Jurkat, Clone E6-1 (cell line): Measurements from ENCODE around the gene TNC. TPM values are rescaled to one million over a fixed set of nuclear protein-coding genes. Genes with fewer than 3 reads are reported as not detected.

ENCODE experiments used
- DNase-seq: peaks from one replicate; pipeline ENCODE4 v3.0.0-alpha.2; 2011; ENCODE audit warnings: low read depth, low spot score
- H3K4me3 ChIP-seq: 2 replicates; pipeline ENCODE4 v1.5.1; 2011; ENCODE audit warnings: mild to moderate bottlenecking, low read length, control low read depth, moderate library complexity
- polyA plus RNA-seq: library from polyadenylated mRNA; unstranded; fragments of >200 nt; gene quantifications from one replicate; pipeline ENCODE4 v1.2.1, GENCODE V29; 2012; ENCODE audit warnings: missing spikeins; ENCODE audit not compliant: insufficient read length, insufficient read depth

The TNC gene
- not detected for polyA plus RNA-seq

DNA sequence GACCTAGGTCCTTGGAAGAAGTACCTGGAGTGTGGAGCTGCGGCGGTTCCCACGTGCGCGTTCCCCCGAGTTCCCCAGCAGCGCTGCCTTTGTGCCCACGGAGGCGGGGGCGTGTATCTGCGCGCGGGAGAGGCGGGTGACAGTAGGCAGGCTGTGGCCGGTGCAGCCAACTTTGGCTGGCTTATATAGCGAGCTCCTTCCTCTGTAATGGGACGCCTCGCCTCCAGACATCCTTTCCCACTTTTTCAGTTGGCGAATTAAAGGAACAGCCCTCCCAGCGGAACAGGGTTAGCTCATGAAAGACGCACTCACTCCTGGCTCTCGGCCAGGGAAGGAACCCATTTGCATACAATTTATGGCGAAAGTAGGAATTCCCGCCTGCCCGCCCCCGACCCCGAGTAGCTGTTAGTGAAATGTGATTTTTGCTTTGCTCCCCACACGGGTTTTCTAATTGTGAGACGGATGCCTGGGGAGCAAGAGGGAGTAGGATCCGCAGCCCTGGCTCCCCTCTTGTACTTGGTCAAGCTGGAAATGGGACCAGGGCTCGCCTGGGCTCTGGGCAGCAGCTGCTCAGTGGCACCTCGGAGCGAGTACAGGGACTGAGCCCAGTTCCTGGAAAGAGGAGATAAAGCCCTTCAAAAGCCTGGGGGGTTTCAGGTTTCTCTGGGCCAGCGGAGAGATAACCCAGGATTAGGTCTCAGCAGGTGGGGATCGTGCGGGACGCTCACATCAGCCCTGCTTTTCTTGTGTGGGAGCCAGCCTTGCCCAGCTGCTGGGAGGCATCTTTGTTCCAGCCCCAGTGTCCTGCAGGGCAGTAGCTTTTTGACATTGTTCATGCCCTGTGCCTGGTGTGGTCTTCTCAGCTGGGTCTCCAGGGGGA, at the start of gene TNC:
TNC (minus strand) TSS at position 159 of the 880 bp plus-strand sequence. CDS start 27,139 bp downstream, outside the sequence.
- no peak for DNase-seq
- H3K4me3 ChIP-seq, result no peak within 1 kb of the TSS

DNA sequence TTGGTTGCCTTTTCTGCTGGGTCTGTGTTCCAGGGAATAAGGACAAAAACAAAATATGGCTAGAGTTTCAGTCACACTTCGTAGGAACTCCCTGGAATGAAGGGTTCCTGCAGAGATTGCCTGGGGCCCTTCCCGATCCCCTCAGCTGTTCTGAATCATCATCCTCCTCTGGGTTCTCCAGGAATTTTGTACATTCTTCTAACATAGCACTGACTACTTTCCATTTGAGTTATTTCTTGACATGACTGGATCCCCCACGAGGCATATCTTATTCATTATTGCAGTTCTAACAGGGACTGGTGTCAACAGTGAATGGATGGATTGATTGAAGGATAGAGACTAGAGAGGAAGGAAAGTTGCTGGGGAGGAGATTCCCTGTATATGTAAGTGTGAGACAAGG, 49.2 kb upstream of the TNC start:
- H3K4me3 ChIP-seq, result no peak overlapping the region
- DNase-seq, result no peak

DNA sequence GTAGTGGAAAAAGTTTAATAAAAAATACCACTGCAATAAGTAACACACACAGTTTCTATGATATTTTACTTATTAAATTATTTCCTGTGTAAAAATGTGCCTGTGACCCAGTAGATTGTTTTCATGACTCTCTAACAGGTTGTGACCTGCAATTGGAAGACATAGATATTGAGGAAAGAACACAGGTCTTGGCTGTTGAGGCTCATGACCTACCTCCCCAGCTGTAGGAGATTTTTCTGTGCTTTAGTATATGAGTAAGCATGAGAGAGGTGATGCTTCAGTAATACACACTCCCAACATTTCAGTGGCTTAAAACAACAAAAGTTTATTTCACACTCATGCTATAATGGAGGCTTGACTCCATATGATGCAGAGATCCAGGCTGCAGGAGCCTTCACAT, 47.3 kb upstream of the TNC start:
- no peak for DNase-seq
- H3K4me3 ChIP-seq, result no peak overlapping the region

DNA sequence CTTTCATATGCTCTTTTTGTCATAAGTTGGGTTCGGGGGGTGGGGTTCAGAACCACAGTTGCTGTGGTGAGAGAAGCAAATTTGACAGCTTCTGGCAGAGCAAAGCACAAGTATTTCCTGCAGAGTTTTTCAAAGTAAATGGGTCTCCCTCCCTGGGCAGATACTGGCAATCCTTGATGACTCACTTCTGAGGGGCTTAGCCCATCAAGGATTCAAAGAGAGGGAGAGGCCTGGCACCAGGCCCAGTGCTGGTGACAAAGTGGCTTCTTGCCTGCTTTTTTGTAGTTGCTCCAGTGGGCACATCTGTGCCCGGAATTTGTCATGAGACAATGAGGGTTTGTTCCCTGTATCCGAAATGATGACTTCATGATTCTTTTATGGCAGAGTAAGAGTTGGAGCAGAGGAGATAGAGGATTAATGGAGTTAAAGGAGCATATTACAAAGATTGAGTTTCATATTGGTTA, 46.6 kb upstream of the TNC start:
- no peak for DNase-seq
- H3K4me3 ChIP-seq, result no peak overlapping the region

DNA sequence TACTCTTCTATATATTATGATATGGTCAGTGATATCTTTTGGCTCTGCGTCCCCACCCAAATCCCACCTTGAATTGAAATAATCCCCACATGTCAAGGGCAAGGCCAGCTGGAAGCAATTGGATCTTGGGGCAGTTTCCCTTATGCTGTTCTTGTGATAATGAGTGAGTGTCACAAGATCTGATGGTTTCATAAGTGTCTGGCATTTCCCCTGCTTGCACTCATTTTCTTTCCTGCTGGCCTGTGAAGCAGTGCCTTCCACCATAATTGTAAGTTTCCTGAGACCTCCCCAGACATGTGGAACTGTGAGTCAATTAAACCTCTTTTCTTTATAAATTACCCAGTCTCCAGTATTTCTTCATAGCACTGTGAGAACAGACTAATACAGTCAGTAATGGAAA, 45.0 kb upstream of the TNC start:
- DNase-seq, result no peak
- no peak overlapping the region for H3K4me3 ChIP-seq

DNA sequence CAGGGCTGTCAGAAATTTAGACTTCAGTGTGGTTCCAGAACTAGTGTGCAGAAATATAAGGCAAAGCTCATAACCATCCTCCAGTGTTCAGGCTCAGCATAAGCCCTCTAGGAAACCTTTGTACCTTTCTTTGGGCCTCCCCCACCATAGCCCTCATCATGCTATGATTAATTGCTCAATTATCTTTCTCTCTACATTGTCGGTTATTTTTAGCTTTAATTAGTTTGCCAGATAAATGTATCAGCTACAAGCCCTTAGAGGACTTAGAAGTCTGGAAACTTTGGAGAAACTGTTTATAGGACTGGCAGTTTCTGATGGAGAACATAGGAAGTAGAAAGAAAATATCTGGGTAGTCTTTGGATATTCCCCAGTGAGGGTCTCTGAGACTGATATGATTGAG, 43.5 kb upstream of the TNC start:
- no peak overlapping the region for H3K4me3 ChIP-seq
- no peak for DNase-seq

DNA sequence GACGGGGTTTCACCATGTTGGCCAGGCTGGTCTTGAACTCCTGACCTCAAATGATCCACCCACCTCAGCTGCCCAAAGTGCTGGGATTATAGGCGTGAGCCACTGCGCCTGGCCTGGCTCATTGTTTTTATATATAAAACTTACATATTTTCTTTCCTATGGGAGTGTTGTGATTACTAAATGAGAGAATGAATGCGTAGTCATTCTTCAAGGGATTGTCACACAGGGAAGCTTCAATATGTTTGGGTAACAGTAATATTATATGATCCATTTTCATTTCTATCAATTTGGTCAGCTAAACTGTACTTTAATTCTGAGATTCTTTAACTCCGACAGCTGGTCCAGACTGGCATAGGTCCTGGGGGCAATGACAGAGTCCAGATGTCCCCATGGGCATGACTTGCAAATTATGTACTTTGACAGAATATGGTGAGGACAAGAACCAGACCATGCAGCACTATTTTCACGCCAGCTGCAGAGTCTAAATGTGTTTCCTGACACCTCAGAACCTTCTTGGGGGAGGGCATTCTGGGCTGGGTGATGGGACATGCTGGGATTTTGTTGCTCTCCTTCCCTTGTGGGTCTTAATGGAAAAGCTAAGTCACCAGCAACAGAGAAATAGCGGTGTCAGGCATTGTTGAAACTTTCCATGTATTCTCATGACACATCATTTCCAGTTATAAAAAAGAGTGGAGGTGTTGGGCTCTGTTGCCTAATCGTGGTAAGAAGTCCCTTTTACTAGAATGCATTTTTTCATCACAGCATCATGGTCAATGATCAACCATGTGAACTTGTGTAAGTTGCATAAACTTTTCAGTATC, 40.9 kb upstream of the TNC start:
- DNase-seq, result no peak

DNA sequence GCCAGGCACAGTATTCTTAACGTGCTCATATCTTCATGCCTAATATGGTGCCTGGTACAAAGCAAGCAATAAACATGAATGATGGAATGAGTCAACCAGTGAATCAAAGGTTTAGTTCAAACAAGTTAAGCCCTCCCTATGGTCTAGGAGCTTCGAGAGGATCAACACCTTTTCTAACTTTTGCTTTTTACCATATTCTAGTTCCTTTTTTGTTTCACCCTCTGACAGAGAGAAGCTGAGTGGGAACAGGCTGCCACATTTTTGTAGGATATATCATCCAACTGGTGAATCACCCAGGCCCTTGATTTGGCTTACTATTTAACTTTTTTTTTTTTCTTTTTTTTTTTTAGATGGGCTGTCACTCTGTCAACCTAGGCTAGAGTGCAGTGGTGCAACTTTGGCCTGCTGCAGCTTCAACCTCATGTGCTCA, 39.3 kb upstream of the TNC start:
- DNase-seq, result no peak

More for the DNA sequence above, 40.9 kb upstream of the TNC start:
- no peak overlapping the region for H3K4me3 ChIP-seq

DNA sequence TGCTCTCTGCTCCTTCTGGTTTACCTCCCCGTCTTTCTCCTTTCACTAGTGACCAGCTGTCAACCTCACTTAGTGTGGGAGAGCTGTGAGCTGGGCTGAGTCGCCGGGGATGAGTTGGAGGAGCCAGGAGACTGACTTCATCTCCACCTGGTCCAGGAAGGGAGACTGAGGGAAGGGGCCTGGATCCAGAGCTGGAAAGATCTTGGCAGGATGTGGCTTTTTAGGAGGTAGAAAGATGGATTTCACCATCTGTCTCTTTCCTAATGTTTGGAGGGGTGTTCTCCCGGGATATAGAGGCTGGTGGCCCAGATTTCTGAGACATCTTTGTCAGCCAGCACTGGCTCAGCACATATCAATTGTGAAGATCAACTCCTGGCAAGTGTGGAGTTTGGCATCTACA, 37.1 kb upstream of the TNC start:
- no peak for DNase-seq

More for the DNA sequence above, 39.3 kb upstream of the TNC start:
- H3K4me3 ChIP-seq, result no peak overlapping the region

DNA sequence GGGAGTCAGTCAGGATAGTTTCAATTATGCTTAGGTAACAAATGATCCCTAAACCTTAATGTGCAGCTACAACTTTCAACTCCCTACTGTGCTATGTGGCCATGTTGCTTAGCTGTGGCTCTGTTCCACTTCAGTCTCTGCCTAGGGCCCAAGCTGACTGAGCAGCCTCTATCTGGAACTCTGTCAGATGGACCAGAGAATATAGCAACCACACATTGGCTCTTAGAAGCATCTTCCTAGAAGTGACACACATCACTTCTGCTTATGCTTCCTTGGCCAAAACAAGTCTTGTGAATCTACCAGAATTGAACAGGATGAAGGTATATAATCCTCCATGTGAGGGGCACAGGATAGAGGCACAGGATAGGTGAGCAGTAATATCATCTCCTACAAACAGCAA, 36.7 kb upstream of the TNC start:
- H3K4me3 ChIP-seq, result no peak overlapping the region
- DNase-seq, result no peak

More for the DNA sequence above, 37.1 kb upstream of the TNC start:
- no peak overlapping the region for H3K4me3 ChIP-seq

DNA sequence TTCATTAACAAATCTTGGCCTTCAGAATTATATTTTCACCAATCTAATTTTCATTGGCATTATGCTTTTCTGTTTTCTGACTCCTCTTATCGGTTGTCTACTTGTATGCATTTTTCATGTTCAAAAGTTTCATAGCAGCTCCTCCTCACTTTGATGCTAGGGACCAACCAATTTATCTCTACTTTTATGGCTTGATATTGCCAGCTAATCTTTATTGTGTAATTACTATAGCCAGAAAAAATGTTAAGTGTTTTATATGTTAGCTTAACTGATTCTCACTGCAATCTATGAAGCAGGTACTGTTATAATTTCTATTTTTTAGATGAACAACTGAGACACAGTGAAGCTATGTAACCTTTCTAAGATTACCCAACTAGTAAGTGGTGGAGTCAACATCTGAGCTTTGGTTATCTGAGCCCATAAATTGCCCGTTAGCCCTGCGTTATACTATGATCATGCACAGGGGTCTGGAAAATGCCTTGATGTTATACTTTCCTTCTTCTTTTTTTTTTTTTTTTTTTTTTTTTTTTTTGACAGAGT, 34.4 kb upstream of the TNC start:
- no peak overlapping the region for H3K4me3 ChIP-seq
- no peak for DNase-seq

DNA sequence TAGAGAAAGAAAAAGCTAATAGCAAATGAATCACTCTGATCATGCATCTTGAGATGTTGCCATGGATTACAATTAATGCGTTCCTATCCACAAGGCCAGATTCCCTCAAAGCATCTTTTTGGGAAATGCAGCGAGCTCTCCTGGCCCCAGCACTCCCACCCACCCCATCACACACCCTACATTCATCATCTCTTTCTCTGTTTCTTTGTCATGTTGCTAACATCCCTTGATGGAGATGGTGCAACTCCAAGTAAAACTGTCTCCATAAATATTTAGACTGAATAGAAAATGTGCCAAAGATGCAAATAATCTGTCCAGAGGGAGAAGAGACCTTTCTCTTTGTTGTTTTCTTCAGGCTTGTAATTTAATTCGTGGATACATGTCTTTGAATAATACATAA, 30.8 kb upstream of the TNC start:
- no peak overlapping the region for H3K4me3 ChIP-seq
- DNase-seq, result no peak

DNA sequence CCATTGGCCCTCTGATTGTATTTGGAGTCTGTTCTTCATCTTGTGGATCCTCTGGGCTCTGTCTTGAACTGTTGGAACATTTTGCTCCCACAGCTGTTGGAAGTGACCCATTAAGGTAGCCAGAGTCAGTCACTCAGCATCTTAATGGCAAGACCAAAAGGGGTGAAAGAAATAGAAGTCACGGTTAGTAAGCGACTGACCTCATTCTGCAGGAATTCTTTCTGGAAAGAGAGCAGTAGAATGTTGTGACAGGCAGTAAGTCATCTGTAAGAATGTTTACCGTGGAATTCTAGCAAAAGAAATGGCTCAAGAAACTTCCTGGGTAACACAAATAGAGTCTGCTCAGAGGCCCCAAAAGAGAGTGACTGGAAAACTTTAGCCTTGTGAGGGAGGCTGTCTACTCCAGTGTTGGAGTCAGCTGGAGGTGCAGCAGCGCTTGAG, 28.6 kb upstream of the TNC start:
- DNase-seq, result no peak
- H3K4me3 ChIP-seq, result no peak overlapping the region

DNA sequence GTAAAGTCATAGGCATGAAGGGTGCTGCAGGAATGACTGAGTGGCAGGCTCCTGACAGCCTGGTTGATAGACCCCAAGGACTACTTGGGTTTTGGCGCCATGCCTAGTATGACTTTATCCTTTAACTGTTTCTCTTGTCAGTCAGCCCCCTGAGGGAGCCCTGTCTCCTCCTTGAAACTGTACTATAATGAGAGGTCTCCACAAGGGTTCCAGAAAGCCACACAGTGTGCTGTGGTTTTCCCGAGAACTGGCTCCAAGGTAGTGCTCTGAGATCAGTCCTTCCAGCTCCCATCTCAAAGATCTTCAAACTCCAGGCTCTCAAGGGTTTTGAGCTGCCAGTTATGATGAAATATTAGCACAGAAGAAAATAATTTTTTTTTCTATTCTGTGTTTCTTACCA, 26.7 kb upstream of the TNC start:
- H3K4me3 ChIP-seq, result no peak overlapping the region
- DNase-seq, result no peak

DNA sequence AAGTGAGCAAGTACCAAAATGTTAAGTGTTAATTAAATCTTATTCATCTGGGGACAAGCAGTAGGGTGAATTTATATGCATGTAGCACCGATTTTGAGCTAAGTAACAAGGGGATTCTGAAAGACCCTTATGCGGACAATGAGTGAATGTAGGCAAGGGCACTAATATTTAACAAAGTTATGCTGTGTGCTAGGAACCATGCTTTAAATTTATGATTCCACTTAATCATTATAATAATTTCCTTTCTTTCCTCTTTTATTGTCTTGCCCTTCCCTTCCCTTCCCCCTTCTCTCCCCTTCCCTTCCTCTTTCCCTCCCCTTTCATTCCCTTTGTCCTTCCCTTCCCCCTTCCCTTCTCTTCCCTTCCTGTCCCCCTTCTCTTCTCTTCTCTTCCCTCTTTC, 25.7 kb upstream of the TNC start:
- no peak for DNase-seq
- no peak overlapping the region for H3K4me3 ChIP-seq

DNA sequence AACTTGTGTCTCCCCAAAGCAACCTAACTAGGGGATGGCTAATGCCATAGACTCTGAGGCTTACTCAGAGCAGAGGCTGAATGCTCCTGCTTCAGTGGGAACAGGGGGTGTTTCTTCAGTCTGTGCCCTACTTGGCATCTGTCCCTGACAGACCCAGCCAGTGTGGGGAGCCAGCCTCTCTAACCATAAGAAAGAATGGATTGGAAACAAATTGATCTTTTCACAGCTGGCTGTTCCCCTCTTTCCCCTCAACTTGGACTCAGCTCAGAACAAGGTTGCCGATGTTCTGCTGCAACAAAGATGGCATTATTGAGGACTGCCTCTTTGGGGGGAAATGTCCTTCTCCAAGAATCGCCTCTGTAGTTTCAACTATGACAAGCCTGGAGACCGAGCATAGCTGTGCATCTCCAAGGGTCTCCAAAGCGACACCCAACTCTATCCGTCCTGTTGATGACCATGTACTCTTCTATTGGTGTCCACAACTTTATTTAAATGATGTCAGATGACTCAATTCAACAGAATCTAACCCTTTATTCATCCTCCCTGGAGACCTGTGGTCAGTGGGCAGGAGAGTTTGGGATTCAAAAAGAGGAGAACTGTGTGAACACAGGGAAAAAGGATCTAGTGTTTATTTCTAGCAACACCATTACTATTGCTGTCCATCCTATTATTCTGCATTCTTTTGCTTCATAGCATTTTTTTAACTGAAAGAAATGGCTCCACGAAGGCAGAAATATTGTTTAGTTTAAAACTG, 24.7 kb upstream of the TNC start:
- no peak overlapping the region for H3K4me3 ChIP-seq
- DNase-seq, result no peak

DNA sequence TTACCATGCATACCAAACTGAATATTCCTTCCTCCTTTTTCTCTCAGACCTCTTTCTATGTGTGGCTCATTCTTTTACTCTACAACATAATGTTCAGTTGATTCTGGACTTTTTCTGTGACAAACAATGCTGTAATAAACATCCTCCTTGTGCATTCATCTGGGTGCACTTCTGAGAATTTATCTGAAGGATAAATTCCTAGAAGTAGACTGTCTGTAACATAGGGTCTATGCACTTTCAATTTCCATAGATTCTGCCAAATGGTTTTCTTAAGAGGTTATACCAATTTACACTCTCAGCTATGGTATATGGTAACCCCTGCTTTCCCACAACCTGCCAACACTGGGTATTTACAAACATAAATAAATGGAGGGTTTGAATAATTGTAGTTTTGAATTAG, 24.1 kb upstream of the TNC start:
- no peak overlapping the region for H3K4me3 ChIP-seq
- DNase-seq, result no peak

DNA sequence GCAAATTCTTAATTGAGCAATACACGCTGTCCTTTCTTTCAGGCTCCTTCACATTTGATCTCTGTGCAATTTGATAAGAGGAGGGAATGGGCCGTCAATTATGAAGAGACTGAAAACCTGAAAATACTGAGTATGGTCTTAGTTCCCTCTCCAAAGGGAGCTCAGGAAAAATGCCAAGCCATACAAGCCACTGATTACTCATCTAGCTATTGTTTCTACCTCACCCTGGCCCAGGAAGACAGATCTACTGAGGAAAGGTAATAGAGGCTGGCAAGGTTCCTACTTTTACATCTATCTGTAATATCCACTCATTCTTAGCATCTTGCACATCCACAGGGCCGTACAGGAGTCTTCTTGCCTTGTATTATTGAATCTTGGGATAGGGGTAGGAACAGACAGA, 23.7 kb upstream of the TNC start:
- DNase-seq, result no peak
- no peak overlapping the region for H3K4me3 ChIP-seq

DNA sequence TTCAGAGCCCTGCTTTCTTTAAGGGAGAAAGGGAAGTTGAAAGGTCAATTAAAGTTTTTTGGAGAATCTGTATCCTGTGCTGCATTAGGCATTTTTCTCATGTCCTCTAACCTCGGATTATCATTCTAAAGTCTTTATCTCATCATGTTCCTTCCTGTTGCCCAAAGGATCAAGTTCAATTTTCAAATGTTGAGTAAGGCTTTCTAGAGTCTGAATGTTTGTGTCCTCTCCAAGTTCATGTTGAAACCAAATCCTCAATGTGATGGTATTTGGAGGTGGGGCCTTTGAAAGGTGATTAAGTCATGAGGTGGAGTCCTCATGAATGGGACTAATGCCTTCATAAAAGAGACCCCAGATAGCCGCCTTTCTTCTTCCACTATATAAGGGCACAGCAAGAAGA, 20.2 kb upstream of the TNC start:
- DNase-seq, result no peak
- H3K4me3 ChIP-seq, result no peak overlapping the region
